GM18517 (cell line): Measurements from ENCODE around the gene KRTAP5-2.
"Not testable (repeated sequence)": the region's sequence is repeated elsewhere in the genome, so short reads cannot be mapped to it uniquely, and the experiment has no call there.

Experiments used
- ATAC-seq: cut with Tn5 transposase; IDR thresholded peaks from one replicate; pipeline ENCODE4 v1.9.1; 2021; ENCODE audit warnings: mild to moderate bottlenecking, moderate library complexity; ENCODE audit not compliant: unreplicated experiment

The KRTAP5-2 gene

GRCh38 chr11:1592628-1593027 is 5.5 kb downstream of the KRTAP5-2 start:
- no peak for ATAC-seq

DNA sequence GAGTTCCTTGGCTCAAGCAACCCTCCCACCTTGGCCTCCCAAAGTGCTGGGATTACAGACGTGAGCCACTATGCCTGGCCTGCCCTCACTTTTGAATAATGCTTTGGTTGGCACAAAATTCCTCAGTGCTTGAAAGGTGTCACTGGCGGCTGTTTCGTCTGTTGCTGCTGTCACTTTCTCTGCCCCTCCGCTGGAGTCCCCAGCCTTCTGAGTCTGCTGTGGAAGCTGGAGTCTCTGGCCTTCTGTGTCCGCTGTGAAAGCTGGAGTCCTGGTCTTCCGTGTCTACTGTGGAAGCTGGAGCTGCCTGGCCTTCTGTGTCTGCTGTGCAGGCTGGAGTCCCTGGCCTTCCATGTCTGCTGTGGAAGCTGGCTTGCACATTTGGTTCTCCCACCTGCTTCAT is 8.1 kb downstream of the KRTAP5-2 start:
- ATAC-seq: no peak

- ATAC-seq: not testable (repeated sequence)
Observed at GRCh38 chr11:1589191-1589963, 8.7 kb downstream of the KRTAP5-2 start.

DNA sequence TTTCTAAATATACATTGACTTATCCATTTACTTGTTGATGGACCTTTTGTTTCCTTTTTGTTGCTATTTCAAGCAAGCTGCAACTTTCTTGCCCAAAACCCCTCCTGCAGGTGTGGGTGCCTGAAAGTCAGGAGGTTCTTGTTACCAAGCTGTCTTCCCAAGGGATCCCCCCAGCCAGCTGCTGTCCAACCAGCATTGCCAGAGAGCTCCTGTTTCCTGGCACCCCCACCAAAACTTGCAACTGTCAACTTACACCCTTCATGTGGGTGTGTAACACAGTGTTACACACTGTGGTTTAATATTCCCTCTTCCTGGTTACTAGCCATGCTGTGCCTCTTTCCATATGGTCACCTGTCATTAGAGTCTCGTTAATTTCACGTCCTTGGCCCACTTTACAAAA is 11.4 kb downstream of the KRTAP5-2 start:
- no peak for ATAC-seq

DNA sequence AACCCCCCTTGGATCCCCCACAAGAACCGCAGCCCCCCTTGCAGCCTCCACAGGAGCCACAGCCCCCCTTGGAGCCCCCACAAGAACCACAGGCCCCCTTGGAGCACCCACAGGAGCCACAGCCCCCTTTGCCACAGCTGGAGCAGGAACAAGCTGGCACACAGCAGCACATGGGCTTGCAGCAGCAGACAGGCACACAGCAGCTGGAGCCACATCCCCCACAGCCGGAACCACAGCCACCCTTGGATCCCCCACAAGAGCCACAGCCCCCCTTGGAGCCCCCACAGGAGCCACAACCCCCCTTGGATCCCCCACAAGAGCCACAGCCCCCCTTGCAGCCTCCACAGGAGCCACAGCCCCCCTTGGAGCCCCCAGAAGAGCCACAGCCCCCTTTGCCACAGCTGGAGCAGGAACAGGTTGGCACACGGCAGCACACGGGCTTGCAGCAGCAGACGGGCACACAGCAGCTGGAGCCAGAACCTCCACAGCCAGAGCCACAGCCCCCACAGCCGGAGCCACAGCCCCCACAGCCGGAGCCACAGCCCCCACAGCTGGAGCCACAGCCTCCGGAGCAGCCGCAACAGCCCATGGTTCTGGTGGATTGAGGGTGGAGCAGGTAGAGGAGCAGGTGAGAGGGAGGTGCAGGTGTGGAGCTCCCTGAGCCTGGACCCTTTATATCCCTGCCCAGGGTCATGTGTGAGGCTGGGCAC is 13.3 kb downstream of the KRTAP5-2 start, which contains the start of gene KRTAP5-1:
Gene KRTAP5-1, minus strand, starts transcription at position 623 of the 710 bp plus-strand sequence. Its CDS starts 34 bp downstream, at position 589.
- ATAC-seq: not testable (repeated sequence)

DNA sequence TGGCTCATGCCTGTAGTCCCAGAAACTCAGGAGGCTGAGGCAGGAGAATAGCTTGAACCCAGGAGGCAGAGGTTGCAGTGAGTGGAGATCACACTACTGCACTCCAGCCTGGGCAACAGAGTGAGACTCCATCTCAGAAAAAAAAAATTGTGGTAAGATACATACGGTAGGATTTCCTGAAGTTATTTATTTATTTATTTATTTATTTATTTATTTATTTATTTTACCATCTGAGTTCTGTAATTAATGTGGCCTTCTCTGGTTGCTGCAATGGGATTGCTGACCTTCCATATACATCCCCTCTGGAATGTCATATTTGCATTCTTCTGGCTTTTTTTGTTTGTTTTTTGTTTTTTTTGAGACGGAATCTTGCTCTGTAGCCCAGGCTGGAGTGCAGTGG is 15.2 kb downstream of the KRTAP5-2 start:
- ATAC-seq: not testable (repeated sequence)

DNA sequence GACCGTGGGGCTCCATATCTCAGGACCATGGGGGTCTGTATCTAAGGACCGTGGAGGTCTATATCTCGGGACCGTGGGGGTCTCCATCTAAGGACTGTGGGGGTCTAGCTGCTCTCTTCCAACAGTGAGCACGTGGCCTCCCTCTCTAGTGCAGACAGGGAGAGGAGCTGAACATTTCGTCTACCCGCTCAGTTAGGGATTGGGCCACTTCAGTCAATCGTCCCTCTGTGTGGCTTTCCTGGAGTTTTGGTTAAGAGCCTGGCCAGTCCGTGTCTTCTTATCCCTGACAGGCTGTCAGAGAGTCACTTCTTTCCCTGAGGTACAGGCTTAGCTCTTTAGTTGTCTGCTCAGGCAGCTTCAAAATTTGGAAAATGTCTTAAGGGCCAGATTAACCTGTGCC is 16.1 kb downstream of the KRTAP5-2 start:
- no peak for ATAC-seq

DNA sequence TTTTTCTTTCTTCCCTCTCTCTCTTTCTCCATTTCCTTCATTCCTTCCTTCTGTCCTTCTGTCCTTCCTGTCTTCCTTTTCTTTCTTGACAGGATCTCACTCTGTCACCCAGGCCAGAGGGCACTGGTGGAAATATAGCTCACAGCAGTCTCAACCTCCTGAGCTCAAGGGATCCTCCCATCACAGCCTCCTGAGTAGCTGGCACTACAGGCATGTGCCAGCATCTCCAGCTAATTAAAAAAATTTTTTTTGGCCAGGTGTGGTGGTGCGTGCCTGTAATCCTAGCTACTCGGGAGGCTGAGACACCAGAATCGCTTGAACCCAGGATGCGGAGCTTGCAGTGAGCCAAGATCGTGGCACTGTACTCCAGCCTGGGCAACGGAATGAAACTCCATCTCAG is 21.3 kb downstream of the KRTAP5-2 start:
- ATAC-seq: no peak

DNA sequence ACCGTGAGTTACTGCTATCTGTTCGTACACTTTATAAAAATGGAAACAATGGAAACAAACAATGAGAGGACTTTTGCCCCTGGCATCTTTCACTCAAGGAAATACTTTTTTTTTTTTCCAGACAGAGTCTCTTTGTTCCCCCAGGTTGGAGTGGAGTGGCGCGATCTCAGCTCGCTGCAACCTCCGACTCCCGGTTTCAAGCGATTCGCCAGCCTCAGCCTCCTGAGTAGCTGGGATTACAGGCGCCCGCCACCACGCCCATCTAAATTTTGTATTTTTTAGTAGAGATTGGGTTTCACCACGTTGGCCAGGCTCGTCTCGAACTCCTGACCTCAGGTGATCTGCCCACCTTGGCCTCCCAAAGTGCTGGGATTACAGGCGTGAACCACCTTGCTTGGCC is 22.3 kb downstream of the KRTAP5-2 start:
- ATAC-seq: not testable (repeated sequence)

DNA sequence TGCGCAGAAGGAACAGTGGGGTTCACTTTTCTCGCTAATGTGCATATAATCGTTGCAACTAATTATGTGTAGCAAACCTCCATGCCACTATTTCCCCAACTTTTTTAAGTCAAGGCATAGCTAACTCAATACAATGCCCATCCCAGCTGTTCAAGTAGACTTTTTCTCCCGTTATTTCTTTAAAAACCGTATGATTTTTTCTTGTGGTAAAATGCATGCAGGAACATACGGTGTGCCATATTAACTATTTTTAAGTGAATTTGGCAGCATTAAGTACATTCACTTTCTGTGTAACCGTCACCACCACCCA is 23.2 kb downstream of the KRTAP5-2 start:
- no peak for ATAC-seq

DNA sequence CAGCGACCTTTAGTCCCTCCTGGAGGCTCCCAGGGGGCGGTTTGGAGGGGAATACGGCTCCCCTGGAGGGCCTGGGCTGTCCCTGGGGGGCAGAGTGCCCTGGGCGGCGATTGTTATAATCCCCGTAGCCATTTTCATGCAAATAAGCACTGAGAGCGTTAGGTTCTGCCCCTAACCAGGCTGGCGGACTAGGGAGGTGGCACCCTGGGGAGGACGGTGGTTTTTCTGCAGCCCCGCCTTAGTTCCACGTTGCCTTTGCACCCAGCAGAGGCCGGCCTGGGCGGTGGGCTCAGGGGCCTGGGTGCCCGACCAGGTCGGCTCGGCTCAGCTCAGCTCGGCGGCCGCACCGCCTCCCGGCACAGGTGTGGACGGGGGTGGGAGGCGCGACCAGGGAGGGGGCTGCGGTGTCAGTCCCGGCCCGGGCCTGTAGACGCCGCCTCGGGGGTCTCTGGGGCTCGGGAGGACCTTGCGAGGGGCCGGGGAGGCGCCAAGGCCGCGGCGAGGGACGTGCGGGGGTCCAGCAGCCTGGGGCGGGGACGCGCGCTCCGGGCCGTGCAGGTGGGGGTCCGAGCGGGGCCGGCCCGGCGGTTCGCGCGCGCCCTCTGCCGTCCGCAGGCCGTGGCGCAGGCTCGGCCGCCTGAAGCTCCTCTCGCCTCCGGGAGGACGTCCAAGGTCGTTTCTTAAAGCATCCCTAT is 23.7 kb downstream of the KRTAP5-2 start:
- ATAC-seq: no peak

DNA sequence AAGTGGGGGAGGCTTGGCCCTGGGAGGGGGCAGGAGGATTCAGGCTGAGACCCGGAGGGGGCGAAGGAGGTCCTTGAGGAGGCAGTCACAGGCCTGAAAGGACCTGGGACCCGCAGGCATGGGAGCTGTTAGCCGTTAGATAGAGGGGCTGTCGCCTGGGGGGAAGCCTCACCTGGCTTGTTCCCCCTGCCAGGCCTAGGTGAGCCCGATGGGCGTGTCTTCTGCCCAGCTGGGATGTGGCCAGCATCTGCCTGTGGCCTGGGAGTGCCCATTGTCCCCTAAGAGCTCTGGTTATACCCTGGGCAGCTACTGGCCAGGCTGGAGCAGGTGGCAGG is 24.2 kb downstream of the KRTAP5-2 start:
- ATAC-seq: no peak

GRCh38 chr11:1573077-1573902 is 24.8 kb downstream of the KRTAP5-2 start:
- no peak for ATAC-seq

DNA sequence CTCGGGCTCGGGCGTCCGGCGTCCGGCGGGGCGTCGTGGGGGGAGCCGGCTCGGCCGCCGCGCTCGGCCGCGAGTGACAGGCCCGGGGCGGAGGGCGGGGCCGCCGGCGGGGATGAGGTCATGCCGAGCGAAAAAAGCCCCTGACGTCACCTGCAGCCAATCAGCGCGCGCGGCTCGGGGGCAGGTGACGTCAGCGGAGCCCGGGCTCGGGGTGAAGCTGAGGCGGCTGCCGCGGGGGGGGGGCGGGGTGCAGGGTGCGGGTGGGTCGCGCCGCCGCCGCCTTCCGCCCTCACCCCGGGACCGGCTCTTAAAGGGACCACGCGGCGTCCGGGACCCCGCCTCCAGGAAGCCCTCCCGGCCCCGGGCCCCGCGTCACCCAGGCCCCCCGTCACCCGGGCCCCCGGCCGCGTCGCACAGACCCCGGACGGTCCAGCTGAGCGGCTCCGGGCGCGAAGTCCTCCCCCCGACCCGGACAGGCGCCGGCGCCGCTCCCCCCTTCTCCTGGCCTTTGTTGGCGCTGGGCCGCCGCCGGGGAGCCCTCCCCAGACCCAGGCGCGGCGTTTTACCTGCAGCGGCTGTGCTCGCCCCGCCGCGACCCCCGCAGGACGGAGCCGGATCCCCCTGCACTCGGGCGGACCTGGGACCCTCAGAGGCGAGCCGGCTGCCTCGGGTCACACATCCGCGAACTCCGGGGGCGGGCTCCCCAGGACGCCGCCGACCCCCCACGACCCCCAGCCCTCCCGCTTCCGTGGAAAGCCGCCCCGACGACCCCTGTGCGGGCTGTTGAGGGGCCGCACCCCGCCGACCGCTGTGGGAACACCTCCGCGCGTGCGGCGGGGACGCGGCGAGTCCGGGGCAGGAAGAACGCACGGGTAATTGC is 25.7 kb downstream of the KRTAP5-2 start, which contains the start of gene DUSP8:
Gene DUSP8, minus strand, starts transcription at position 75 of the 880 bp plus-strand sequence. CDS start 6,445 bp downstream, outside the sequence.
- peak; percentile 49 for ATAC-seq

DNA sequence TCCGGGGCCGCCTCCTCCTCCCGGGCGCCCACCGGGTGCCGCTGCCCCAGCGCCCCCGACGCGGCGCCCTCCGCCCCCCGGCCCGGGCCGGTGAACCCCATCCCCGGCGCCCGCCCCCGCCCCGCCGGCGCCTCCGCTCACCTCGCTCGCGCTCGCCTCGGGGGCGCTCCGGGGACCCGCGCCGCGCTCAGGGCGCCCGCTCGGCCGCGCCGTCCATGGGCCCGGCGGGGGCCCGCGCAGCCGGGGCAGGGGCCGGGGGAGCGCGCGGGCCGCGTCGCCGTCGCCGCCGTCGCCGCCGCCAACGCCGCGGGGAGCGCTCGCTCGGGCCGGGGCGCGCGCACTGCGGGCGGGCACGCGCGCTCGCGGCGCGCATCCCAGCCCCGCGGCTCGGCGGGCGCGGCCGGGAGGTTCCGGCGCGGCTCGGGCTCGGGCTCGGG is 26.3 kb downstream of the KRTAP5-2 start:
- no peak for ATAC-seq

GRCh38 chr11:1570896-1571759 is 27.0 kb downstream of the KRTAP5-2 start:
- ATAC-seq: no peak

- no peak for ATAC-seq
Observed at GRCh38 chr11:1570531-1570895, 27.6 kb downstream of the KRTAP5-2 start.

- ATAC-seq: no peak
Observed at GRCh38 chr11:1570001-1570453, 28.1 kb downstream of the KRTAP5-2 start.

DNA sequence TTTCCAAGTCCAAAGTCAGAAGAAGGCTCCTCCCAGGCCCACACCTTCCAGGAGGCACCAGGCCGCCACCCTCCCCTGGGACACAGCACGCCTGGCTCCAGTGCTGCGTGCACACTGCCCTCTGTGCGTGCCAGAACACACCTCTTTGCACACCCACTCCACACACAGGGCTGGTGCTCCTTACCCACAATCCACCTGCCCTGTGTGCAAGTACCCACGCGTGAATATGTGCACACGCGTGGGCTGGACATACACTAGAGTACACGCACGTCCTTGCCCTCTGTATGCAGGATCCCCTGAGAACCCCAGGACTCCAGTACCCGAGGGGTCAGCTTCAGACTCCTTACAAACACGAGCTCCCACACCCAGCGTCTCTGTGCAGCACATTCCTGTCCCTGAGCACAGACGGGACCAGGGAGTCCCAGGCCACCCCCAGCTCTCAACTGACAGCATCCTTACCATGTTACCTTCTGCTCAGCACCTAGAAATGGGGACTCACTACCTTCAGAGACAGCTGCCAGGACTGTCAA is 28.8 kb downstream of the KRTAP5-2 start:
- ATAC-seq: no peak
